Measurements from ENCODE around the gene COL4A1.
"Not testable (repeated sequence)": the region's sequence is repeated elsewhere in the genome, so short reads cannot be mapped to it uniquely, and the experiment has no call there.

Gene COL4A1

GRCh38 chr13:110119935-110120905, 186.7 kb downstream of the COL4A1 start:
- DNase-seq = no peak

GRCh38 chr13:110118106-110118505, 188.9 kb downstream of the COL4A1 start:
- DNase-seq = no peak

- no peak for DNase-seq
Measured at GRCh38 chr13:110116072-110116487, 190.9 kb downstream of the COL4A1 start.

GRCh38 chr13:110115591-110115990, 191.4 kb downstream of the COL4A1 start:
- no peak for DNase-seq

GRCh38 chr13:110114316-110114715, 192.6 kb downstream of the COL4A1 start:
- no peak for DNase-seq

GRCh38 chr13:110113284-110113764, 193.6 kb downstream of the COL4A1 start:
- no peak for DNase-seq

- DNase-seq = not testable (repeated sequence)
Measured at GRCh38 chr13:110112379-110112778, 194.6 kb downstream of the COL4A1 start.

GRCh38 chr13:110110783-110111182, 196.2 kb downstream of the COL4A1 start:
- DNase-seq = no peak

GRCh38 chr13:110109910-110110309, 197.0 kb downstream of the COL4A1 start:
- peak in 13 of 56 donors; percentile 17 to 47 (median 33) for DNase-seq

- DNase-seq = no peak
Measured at GRCh38 chr13:110109140-110109783, 197.7 kb downstream of the COL4A1 start.

- peak in 49 of 56 donors; percentile 16 to 82 (median 52) for DNase-seq
Measured at GRCh38 chr13:110108348-110109139, 198.4 kb downstream of the COL4A1 start.

- DNase-seq = no peak
Measured at GRCh38 chr13:110107568-110108347, 199.2 kb downstream of the COL4A1 start.

- peak in 19 of 56 donors; percentile 11 to 72 (median 30) for DNase-seq
Measured at GRCh38 chr13:110106726-110107125, 200.2 kb downstream of the COL4A1 start.

GRCh38 chr13:110105136-110105535, 201.8 kb downstream of the COL4A1 start:
- no peak for DNase-seq

- DNase-seq = no peak
Measured at GRCh38 chr13:110103534-110103933, 203.4 kb downstream of the COL4A1 start.

- no peak for DNase-seq
Measured at GRCh38 chr13:110103026-110103425, 203.9 kb downstream of the COL4A1 start.

- no peak for DNase-seq
Measured at GRCh38 chr13:110102053-110102452, 204.9 kb downstream of the COL4A1 start.

GRCh38 chr13:110099922-110100321, 207.0 kb downstream of the COL4A1 start:
- no peak for DNase-seq
